Activated T-helper 17 cell treated with anti-CD3 and anti-CD28 coated beads, Interleukin-2, amount 50 U/mL, for 72 hours (primary cell): ENCODE data around the gene FAM32A. TPM values are rescaled to one million over a fixed set of nuclear protein-coding genes. Genes with fewer than 3 reads are reported as not detected.

ENCODE experiments used
- ATAC-seq: fragments of 150-1000 bp; cut with Tn5 transposase; replicated peaks from 2 replicates; pipeline ENCODE4 v1.10.0; 2021; ENCODE audit warnings: mild to moderate bottlenecking, moderate library complexity
- H3K27ac Mint-ChIP-seq: one replicate; pipeline ENCODE4 v1.8.0; 2022; ENCODE audit warnings: mixed read lengths
- H3K27me3 Mint-ChIP-seq: one replicate; pipeline ENCODE4 v1.8.0; 2022; ENCODE audit warnings: mixed read lengths
- H3K36me3 Mint-ChIP-seq: one replicate; pipeline ENCODE4 v1.8.0; 2022; ENCODE audit warnings: low read depth, mild to moderate bottlenecking, mixed read lengths
- H3K4me1 Mint-ChIP-seq: one replicate; pipeline ENCODE4 v1.8.0; 2022; ENCODE audit warnings: mixed read lengths
- H3K4me3 Mint-ChIP-seq: one replicate; pipeline ENCODE4 v1.8.0; 2022; ENCODE audit warnings: mild to moderate bottlenecking, mixed read lengths
- H3K9me3 Mint-ChIP-seq: one replicate; pipeline ENCODE4 v1.8.0; 2022; ENCODE audit warnings: mixed read lengths
- total RNA-seq, 2 donors: library from RNA; stranded (reverse); gene quantifications; one replicate each; pipeline ENCODE4 v1.2.3, GENCODE V29; 2022

Gene FAM32A
- total RNA-seq, 2 donors from 2014 or later = 43.0 to 61.9 TPM

DNA sequence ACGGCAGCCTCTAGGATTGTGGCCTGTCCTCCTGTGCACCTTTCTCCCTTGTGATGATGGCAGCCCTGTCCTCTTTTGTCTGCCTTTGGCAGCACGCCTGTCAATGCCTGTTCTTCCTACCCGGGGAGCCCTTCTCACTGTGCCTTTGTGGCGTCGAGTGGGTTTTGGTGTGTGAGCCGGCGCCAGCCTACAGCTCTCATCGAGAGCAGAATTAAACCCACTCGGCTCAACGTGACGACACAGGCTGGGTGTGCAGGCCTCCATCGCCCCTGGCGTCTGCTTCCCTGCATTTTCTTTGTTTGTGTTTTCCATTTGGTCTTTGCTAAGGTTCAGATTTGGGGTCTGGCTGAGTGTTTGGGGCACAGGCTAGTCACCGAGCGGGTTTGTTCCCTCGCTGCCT, 46.9 kb downstream of the FAM32A start:
- Mint-ChIP-seq H3K27ac (peak overlapping the region; percentile 56), H3K4me1 (peaks cover 9% of the 10 kb centered on the region), H3K27me3 (no peaks in the 10 kb centered on the region), H3K9me3 (no peaks in the 10 kb centered on the region), H3K36me3 (peaks cover 56% of the 10 kb centered on the region), H3K4me3 (no peak overlapping the region)
- no peak for ATAC-seq

GRCh38 chr19:16232568-16232967, 47.4 kb downstream of the FAM32A start:
- ATAC-seq = no peak
- Mint-ChIP-seq H3K27ac (peak overlapping the region; percentile 56), H3K4me1 (peaks cover 9% of the 10 kb centered on the region), H3K9me3 (no peaks in the 10 kb centered on the region), H3K36me3 (peaks cover 56% of the 10 kb centered on the region), H3K4me3 (no peak overlapping the region), H3K27me3 (no peaks in the 10 kb centered on the region)

DNA sequence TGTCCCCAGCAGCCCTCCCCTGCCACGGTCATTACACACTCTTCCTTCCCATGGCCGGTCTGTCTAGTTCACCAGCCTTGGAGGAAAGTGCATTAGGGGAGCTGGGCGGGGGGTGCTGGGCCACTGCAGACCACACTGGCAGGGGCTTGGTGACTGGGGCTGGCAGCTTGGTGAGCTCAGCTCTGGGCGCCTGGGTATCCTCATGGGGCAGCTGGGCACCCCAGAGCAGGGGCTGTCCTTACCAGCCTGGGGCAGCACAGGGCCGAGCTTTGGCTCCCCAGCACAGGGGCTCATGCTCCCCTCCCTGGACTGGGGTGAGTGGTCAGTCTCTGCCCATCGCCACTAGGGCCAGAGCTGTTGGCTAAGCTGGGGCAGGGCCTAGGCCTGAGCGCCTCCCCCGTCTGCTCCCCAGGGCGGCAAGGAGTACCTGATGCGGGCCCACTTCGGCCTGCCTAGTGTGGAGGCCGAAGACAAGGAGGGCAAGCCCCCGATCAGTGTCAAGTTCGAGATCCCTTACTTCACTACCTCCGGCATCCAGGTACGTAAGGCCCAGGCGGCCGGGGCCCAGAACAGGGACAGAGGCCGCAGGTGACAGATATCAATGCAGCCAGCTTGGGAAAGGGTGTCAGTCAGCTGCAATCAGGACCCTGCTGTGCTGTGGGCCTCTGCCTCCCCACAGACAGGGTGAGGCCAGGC, 48.0 kb downstream of the FAM32A start:
- Mint-ChIP-seq H3K27me3 (no peaks in the 10 kb centered on the region), H3K36me3 (peaks cover 56% of the 10 kb centered on the region), H3K9me3 (no peaks in the 10 kb centered on the region), H3K27ac (peak overlapping the region; percentile 56), H3K4me1 (peaks cover 12% of the 10 kb centered on the region), H3K4me3 (no peak overlapping the region)
- ATAC-seq = no peak

GRCh38 chr19:16233836-16234551, 48.8 kb downstream of the FAM32A start:
- ATAC-seq = no peak
- no peaks in the 10 kb centered on the region for H3K27me3 Mint-ChIP-seq
- no peak overlapping the region for H3K27ac Mint-ChIP-seq
- no peak overlapping the region for H3K4me3 Mint-ChIP-seq
- H3K9me3 Mint-ChIP-seq = no peaks in the 10 kb centered on the region
- peaks cover 56% of the 10 kb centered on the region for H3K36me3 Mint-ChIP-seq
- H3K4me1 Mint-ChIP-seq = peaks cover 14% of the 10 kb centered on the region

GRCh38 chr19:16234552-16235445, 49.6 kb downstream of the FAM32A start:
- no peak for ATAC-seq
- H3K4me3 Mint-ChIP-seq = no peak overlapping the region
- peaks cover 50% of the 10 kb centered on the region for H3K36me3 Mint-ChIP-seq
- no peaks in the 10 kb centered on the region for H3K27me3 Mint-ChIP-seq
- H3K27ac Mint-ChIP-seq = no peak overlapping the region
- no peaks in the 10 kb centered on the region for H3K9me3 Mint-ChIP-seq
- peaks cover 10% of the 10 kb centered on the region for H3K4me1 Mint-ChIP-seq

DNA sequence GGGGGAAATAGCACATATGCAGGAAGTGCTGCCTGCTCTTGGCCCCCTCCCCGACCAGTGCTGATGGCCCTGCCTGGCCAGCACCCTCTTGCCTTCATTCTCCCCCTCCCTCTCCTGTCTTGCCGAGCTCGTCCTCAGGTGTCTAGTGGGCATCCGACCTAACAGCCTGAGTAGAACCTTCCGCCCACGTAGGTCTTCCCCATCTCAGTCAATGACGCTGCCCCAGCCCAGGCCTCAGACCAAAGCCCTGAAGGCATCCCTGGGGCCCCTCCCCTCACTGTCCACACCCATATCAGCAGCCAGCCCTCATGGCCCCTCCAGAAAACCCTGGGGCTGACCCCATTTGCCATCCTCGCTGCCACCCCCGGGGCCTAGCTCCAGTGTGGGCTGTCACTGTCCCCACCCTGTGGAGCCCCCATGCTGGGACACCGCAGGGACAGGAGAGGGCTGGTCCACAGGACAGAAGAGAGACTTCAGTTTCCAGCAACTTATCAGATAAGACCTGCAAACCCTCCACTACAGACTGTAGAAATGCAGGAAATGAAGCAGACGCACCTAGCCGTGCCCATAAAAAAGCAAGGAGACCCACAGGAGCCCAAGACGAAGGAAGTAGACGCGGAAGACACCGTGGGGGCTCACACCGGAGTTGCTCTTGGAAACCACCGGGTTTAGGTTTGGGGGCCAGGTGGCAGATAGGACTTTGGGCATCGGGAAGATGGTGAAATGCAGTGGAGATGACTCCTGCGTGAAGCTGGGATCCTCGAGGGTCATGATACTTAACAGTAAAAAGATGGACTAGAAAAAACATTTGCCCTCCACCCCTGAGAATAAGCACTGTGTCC, 50.8 kb downstream of the FAM32A start:
- Mint-ChIP-seq H3K36me3 (peaks cover 38% of the 10 kb centered on the region), H3K4me1 (peaks cover 9% of the 10 kb centered on the region), H3K27me3 (no peaks in the 10 kb centered on the region), H3K4me3 (no peak overlapping the region), H3K27ac (no peak overlapping the region), H3K9me3 (no peaks in the 10 kb centered on the region)
- ATAC-seq = no peak

Other genes with a start within 250 kb of the FAM32A start
- gene OR10H4, start 236.4 kb upstream of the FAM32A start, total RNA-seq = not detected
- gene TPM4, start 108.9 kb upstream of the FAM32A start, total RNA-seq = 100 to 1,000 TPM; 474 to 660 TPM
- 100 to 1,000 TPM; 140 to 212 TPM for gene RAB8A, start 73.5 kb upstream of the FAM32A start, total RNA-seq
- 10 to 100 TPM; 32.7 to 39.3 TPM for gene HSH2D, start 41.7 kb upstream of the FAM32A start, total RNA-seq
- gene CIB3, start 11.9 kb upstream of the FAM32A start, total RNA-seq = 1 to 10 TPM in 1 of 2 donors, not detected in 1; 1.1 TPM
- 100 to 1,000 TPM; 103 to 110 TPM for gene AP1M1, start 12.5 kb downstream of the FAM32A start, total RNA-seq
- 1 to 10 TPM; 1.9 to 9.9 TPM for gene KLF2, start 139.4 kb downstream of the FAM32A start, total RNA-seq